Measurements from ENCODE around the gene MBD5.

Gene MBD5

DNA sequence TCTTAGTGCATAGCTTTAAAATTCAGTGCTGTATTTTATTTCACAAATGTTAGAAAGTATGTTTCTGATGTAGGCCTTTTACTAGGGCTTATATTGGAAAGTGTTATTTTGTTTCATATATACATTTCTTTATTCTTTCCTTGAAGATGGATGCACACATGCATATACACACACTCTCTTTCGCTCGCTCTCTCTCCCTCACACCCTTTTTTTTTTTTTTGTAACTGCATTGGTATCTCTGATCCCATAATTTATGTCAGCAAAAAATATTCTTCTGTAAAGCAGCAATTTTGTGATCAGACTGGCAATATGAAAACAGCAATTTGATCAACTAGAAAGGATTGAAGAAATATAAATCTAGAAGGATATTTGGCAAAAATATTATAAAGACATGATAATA is 2.0 kb downstream of the MBD5 start:
- in situ Hi-C loops (cut with MboI; ENCODE audit: low sequenced_read_pairs), result no loop called here

DNA sequence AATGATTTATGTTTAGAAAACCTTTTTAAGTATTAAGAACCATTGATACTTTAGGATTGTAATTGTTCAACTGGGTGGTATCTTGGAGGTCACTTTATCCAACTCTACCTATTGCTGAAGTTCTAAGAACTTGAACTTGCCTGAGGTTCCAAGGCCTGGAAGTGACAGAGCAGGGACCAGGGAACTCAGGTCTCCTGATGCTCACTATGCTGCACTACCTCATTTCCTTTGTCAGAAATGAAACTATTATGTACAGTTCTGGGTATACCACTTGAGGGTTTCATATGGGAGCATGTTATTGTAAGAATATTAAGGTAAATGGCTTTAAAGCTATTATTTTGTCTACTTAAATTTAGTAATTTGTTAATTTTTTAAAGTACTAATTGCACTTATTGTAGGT is 3.0 kb downstream of the MBD5 start:
- in situ Hi-C loops (cut with MboI; ENCODE audit: low sequenced_read_pairs), result no loop called here

DNA sequence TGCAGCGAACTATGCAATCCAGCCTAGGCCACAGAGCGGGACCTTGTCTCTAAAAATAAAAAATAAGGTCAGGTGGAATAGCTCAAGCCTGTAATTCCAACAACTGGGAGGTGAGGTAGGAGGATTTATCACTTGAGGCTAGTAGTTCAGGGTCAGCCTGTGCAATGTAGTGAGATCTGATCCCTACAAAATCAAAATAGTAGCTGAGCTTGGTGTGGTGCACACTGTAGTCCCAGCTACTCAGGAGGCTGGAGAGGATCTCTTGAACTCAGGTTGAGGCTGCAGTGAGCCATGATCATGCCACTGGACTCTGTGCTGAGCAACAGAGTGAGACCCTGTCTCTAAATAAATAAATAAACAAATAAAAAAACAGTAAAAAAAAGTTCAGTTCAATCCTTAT is 5.7 kb downstream of the MBD5 start:
- in situ Hi-C loops (cut with MboI; ENCODE audit: low sequenced_read_pairs), result no loop called here

DNA sequence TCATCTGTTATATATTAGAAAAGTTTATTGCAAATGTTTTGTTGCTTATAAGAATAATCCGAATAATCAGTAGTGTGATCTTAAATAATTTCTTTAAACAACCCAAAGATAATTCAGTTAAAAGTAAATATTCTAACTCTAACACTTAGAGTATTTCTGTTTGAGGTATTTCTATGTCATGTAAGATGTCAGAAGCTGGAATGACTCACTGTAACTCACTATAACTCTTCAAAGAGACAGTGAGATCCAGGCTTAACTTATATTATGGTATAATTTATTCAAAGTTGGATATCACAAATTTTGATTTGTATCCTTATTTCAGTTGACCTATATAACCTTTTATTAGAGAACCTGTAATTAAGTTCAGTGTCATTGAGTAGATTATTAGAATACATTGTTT is 6.9 kb downstream of the MBD5 start:
- in situ Hi-C loops (cut with MboI; ENCODE audit: low sequenced_read_pairs), result no loop called here

DNA sequence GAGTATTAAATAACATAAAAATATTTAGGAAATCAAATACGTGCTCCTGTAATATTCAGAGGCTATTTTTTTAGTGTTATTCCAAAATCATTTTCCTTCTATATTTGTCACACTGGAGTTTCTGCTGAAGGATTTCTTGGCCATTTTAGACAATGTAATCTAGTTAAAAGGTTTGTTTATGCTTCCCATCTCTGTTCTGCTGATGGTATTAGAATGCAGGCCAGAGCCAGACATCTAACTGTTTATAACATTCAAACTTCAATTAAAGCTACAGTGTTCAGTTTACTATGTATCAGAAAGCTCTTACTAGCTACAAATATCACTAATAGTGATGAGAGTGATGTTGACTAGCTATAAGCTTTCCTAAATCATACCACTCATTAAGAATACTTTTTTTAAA is 7.9 kb downstream of the MBD5 start:
- in situ Hi-C loops (cut with MboI; ENCODE audit: low sequenced_read_pairs), result no loop called here

DNA sequence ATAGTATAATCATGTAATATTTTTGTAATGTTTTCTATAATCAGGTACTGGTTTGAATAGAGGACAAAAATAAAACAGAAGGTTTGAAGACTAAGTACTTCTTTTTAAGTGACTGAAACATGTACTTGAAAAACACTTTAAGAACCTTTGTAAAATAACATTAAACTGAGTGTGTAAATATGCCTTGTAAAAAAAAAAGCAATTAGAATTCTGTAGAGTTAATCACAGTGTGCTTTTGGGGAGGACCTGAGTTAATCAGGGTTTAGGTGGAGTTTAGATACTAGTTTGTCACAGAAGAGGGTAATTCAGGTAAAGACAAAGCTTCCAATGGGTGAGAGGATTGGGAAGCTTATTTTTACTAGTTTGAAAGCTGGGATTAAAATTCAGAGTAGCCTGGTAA is 10.3 kb downstream of the MBD5 start:
- in situ Hi-C loops (cut with MboI; ENCODE audit: low sequenced_read_pairs), result no loop called here

DNA sequence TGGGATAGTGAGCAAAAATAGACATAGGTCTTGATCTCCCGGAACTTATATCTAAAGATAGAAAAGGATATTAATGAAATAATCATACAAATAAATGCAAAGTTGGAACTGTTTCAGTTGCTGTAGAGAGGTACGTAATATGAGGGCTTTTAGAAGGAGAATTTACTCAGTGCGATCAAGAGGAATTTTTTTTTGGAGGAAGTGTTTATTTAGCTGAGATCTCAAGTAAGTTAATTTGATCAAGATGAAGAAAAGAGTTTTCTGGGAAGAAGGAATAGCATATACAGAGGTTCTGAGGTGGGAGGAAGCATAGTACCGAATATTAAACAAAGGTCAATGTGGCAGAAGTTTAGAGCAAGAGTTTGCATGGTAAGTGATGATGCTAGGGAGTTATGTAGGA is 11.3 kb downstream of the MBD5 start:
- in situ Hi-C loops (cut with MboI; ENCODE audit: low sequenced_read_pairs), result no loop called here

DNA sequence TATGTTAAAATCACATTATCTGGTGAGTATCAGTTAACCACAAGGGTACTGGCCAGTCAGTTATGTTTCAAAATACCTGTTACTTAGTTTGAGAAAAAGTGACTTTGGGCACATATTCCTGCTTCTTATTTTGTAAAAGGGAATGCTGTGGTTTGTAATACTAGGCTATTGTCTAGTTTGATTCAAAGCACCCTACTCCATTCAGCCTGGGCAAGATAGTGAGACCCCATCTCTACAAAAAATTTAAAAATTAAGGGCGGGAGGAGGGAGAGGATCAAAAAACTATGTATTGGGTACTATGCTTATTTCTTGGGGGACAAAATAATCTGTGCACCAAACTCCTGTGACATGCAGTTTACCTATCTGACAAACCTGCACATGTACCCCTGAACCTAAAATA is 18.9 kb downstream of the MBD5 start:
- in situ Hi-C loops (cut with MboI; ENCODE audit: low sequenced_read_pairs), result no loop called here

DNA sequence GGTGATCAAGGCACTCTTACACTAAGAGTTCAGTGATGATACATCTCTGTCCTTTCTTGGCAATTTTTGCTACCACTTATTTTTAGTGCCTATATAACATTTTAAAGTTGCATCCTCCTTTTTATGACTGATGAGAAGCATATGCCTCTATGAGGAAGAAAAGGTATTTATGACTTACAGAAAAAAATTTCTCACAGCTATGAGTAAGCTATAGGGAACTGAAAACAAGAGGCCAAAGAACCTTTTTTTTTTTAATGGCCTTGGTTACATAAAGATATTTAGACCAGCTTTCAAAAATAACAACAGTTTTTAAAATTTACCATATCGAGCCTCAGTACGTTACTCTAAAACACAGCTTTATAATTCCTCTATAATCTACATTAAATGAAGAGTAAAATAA is 21.3 kb downstream of the MBD5 start:
- in situ Hi-C loops (cut with MboI; ENCODE audit: low sequenced_read_pairs), result no loop called here

DNA sequence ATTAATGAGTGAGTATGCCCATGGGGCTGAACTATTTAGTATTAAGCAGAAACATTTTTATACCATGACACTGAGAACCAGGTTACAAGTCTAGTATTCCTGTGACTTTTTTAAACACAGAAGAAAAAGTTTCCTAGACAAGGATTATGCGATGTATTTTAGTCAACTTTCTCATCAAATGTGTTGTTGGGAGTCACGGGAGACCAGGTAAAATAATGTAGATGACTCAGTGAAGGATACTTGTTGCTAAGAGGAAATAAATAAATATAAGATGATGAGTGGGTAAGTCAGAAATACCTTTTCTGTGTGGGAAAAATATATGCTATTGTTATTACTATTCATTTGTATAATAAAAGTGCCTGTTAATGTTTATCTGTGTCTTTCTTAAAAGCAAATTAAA is 23.4 kb downstream of the MBD5 start:
- in situ Hi-C loops (cut with MboI; ENCODE audit: low sequenced_read_pairs), result no loop called here

DNA sequence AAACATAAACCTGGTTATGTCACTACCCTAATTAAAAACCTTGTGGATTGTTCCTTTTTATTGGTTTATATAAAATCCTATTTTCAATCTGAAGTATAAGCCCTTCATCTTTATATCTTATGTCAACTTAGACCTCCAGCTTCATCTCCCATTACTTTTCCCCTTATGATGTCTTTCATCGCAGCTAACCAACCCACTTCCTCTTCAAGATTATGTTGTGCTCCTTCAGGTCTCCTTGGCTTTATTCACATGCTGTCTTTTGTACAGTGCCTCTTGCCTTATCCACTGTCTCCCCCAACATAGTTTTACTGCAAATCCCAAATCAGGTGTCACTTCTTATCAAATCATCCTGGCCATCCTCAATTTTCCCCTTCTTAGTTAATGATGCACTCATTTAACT is 25.9 kb downstream of the MBD5 start:
- in situ Hi-C loops (cut with MboI; ENCODE audit: low sequenced_read_pairs), result no loop called here

DNA sequence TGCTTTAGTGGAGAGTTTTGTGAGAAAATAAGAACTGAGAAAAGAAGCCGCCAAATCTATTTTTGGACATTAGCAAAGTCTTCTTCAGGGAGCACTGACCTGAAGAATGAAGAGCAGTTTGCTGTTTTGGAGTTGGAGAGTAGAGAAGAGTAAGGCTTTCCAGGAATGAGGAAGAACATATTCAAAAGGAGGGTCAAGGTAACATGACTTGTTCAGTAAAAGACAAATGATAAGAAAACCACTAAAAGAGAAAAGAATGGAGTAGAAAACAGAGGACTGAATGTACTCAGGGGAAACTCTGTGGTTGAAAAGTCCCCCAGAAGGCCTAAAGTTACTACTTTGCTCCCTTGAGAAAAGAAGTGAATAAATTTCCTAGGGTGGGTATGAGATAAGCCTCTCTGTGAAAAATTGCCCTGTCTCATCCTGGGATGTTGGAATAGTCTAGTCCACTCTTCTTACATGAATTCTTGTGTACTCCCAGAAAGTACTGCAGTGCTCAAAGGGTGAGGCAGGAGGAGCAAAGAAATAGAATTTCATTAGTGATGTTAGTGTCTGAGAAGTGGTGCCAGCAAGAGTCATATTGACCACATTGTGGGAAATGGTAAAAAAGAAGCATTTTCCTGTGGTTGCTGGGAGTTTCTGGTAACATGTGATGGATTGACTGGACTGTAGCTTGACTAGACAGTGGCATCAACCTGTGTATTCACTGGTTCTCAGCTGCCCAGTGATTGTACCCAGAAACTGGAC is 27.8 kb downstream of the MBD5 start:
- in situ Hi-C loops (cut with MboI; ENCODE audit: low sequenced_read_pairs), result no loop called here

DNA sequence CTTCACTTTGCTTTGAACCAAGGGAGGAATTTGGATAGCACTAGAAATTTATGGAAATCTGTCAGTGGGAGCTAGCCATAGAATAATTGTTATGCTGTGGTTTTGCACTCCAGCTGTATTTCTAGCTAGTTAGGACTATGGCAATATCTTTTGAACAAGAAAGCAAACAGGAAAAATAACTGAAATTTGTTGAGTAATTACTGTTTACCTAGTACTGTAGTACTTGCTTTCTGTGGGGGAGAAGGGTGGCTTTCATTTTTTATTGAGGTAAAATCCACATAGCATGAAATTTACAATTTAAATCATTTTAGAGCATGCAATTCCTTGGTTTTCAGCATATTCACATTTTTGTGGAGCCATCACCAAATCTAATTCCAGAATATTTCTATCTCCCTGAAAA is 28.4 kb downstream of the MBD5 start:
- in situ Hi-C loops (cut with MboI; ENCODE audit: low sequenced_read_pairs), result no loop called here

DNA sequence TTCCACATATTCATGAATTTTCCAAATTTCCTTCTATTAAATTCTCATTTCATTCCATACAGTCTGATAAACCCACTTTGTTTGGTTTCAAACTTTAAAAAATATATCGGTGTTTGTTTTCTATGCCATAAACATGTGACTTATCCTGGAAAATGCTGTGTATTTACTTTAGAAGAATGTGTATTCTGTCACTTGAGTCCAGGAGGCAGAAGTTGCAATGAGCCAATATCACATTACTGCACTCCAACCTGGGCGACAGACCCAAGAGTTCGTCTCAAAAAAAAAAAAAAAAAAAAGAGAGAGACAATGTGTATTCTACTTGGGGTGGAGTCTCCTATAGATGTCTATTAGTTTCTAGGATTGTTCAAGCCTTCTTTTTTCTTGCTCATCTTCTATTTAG is 31.8 kb downstream of the MBD5 start:
- in situ Hi-C loops (cut with MboI; ENCODE audit: low sequenced_read_pairs), result no loop called here

DNA sequence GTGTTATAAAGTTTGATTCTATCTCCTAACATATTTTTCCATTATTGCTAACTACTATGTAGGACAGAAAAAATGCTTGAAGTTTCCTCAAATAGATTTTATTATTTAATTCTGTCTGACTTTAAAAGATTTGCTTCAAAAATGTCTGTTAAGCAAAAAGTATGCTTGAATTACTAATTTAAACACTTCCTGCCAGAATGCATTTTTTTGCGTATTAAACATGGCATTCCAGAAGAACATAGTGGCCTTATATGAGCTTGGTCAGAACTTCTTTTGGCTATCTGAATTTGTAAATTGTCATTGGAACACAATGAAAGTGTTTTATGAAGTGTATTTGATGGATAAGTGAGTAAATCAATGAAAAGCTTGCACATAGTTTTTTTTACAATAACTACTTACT is 37.8 kb downstream of the MBD5 start:
- in situ Hi-C loops (cut with MboI; ENCODE audit: low sequenced_read_pairs), result no loop called here

DNA sequence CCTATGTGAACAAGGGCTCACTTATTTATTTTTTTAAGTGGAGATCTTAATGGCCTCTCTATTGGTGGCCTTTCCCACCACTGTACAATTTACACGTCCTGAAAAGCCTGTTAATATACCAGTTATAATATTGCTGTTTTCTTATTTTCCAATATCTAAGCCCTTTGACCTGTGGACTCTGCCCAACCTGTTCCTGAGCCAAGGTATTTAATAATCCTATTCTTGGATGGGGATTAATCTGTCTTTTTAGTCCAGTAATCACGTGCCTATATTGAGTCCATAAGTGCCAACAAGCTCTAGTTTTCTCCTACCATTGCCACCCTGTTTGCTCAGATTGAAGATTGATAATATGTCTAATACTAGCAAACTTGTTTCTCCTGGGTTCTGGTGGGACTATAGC is 42.7 kb downstream of the MBD5 start:
- in situ Hi-C loops (cut with MboI; ENCODE audit: low sequenced_read_pairs), result no loop called here

DNA sequence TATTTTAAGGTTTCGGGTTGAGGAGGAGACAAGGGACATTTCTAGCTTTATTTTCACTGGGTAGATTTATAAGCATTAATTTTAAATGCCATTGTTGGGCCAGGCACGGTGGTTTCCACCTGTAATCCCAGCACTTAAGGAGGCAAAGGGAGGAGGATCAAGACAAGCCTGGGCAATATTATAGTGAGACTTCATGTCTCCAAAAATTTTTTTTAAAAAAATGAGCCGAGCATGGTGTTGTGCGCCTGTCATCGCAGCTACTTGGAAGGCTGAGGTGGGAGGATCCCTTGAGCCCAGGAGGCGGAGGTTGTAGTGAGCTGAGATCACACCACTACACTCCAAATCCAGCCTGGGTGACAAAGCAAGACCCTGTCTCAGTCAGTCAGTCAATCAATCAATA is 45.0 kb downstream of the MBD5 start:
- in situ Hi-C loops (cut with MboI; ENCODE audit: low sequenced_read_pairs), result no loop called here

DNA sequence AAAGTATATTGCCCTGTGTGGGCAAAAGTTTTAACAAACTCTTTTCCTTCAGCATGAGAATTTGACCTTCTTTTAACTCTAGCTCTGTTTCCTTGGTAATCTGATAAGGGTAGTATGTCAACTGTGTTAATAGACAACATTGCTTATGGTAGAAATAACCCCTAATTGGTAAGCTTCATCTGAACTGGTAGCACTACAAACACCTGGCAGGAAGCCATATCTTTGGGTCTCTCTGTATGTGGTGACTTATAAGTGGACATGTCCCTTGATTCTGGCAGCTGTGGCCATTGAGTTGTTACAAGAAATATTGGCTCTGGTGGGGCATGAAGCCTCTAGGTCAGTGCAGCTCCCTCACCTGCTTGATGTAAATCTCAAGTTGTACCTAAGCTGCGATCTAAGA is 46.9 kb downstream of the MBD5 start:
- in situ Hi-C loops (cut with MboI; ENCODE audit: low sequenced_read_pairs), result no loop called here

DNA sequence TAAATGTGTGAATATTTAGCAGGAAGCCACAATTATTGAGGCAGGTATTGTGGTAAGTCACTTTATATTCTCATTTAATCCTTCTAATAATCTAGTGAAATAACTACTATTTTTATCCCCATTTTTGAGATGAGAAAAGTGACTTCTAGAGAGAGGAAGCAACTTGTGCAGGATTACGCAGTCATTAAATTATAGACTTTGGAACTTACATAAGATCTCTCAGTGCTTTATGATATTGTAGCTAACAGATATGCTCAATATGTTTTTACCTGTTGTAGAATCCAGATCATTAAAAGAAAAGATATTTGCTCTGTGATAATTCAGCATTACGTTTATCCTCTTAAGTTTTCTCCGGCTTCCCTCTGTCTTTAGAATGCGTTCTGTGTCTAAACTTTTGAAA is 50.5 kb downstream of the MBD5 start:
- in situ Hi-C loops (cut with MboI; ENCODE audit: low sequenced_read_pairs), result no loop called here

DNA sequence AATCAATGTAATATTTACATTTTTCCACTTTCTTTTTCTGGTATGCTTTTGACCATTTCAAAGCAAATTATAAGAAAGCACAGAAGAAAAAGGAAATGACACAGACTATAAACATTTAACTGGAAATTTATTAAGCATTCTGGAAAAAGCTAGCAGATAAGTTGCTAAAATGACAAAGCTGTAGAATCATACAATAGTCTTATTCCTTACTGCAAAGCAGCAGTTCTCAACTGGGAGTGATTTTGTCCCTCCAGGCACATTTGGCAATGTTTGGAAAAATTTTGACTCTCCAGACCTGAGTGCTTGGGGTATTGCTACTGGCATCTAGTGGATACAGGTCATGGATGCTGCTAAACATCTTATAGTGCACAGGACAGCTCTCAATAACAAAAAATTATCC is 75.1 kb downstream of the MBD5 start:
- in situ Hi-C loops (cut with MboI; ENCODE audit: low sequenced_read_pairs), result no loop called here

DNA sequence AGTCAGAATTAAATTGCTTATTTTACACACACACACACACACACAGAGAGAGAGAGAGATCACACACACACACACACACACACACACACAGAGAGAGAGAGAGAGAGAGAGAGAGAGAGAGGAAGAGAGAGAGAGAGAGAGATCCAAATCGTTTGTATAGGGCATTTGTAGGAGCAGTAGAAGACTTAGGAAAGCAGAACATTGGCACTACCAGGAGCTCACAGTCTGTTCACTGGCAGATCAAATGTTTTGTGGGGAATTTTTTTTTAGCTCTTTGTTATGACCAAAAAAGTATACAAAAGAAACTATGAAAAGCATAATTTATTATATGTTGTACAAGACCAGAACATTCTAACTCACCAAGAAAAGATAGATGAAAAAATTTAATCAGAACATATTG is 81.8 kb downstream of the MBD5 start:
- in situ Hi-C loops (cut with MboI; ENCODE audit: low sequenced_read_pairs), result no loop called here

DNA sequence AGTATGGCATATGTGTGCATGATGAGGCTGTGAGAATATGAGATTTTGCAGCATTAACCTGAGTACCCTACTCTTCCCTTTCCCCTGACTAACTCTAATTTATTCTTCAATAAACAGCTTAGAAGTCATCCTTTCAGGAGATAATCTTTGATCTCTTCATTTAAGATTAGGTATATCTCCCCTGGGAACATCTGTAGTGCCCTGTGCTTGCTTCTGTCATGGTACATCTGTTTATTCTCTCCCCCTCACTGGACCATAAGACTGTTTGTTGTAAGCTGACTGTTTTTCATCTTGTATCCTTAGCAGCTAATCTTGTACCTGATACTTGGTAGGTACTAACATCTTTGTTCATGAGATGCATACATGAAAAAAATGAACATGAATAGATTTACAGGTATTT is 83.1 kb downstream of the MBD5 start:
- in situ Hi-C loops (cut with MboI; ENCODE audit: low sequenced_read_pairs), result no loop called here

DNA sequence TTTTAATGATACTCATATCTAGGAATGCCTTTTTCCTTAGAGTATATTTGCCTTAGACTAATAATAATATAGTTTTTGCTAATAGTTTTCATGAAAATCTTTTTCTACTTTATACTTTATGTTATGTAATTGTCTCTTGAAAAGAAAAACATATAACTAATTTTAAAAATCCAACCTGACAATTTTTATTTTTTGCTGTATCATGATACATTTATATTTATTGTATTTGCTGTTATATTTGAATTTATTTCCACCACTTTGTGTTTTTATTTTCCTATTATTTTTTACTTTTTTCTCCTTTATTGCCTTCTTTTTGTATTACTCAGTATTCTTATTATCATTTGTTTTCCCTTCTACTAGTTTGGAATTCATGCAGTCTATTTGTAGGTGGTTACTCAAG is 85.4 kb downstream of the MBD5 start:
- in situ Hi-C loops (cut with MboI; ENCODE audit: low sequenced_read_pairs), result no loop called here

DNA sequence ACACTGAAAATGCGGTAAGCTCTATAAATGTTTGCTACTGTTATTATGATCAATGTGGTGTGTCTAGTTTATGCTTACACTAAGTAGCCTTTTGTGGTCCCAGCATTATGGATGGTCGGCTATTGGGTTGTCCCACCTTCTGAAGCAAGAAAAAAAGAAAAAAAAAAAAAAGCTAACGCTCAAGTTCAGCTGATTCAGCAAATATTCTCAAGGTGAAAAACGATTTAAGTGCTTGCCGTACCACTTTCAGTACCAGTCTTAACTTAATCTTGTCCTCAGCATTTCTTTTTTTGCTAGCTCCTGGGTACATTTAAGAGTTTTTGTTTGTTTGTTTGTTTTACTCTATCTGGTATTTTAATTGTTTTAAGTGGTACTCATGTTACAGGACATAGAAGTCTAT is 87.5 kb downstream of the MBD5 start:
- in situ Hi-C loops (cut with MboI; ENCODE audit: low sequenced_read_pairs), result no loop called here

Measured in HL-60/S4 treated with phorbol 12-myristate 13-acetate at 8.2 ng/mL for 4 days and 3 days (cell line).